NCI-H524 treated with DMSO at 0.1 percent for 48 hours (cell line): Measurements from ENCODE around the gene CDIP1.

Source experiments
- DNase-seq: peaks from one replicate; lab custom pipeline; 2025; lab: John Stamatoyannopoulos, UW

Gene CDIP1

DNA sequence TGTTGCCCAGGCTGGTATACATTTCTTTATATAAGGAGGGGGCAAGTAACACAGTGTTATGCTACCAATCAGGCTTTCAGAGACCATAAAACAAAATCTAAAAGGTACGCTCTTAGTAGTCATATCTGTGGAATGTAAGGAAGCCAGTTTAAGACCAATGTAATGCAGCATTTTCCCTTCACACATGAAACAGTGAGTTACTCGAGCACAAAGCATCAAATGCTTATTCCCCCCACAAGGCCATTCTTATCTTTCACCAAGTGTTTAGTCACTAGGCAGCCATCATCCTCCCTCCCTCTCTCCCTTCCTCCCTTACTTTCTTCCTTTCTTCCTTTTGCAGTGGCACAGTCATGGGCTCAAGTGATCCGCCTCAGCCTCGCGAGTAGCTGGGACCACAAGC lies 49.5 kb downstream of the CDIP1 start:
- DNase-seq, result no peak

DNA sequence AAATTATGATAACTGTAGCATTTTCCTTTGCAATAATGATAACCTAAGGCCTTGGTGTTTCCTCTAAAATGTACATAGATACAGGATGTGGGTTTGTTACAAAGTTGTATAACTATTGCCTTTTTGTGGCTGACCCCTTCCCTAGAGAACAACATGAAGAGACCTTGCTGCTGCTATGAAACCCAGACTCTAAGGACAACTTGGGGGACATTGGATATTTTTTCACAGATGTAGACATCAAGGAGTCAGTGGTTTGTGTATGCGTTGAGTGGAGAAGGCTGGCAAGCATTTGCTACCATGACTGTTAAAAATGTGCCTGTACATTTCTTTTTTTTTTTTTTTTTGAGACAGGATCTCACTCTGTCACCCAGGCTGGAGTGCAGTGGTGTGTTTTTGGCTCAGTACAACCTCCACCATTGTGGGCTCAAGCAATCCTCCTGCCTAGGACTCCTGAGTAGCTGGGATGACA lies 50.0 kb downstream of the CDIP1 start:
- no peak for DNase-seq

DNA sequence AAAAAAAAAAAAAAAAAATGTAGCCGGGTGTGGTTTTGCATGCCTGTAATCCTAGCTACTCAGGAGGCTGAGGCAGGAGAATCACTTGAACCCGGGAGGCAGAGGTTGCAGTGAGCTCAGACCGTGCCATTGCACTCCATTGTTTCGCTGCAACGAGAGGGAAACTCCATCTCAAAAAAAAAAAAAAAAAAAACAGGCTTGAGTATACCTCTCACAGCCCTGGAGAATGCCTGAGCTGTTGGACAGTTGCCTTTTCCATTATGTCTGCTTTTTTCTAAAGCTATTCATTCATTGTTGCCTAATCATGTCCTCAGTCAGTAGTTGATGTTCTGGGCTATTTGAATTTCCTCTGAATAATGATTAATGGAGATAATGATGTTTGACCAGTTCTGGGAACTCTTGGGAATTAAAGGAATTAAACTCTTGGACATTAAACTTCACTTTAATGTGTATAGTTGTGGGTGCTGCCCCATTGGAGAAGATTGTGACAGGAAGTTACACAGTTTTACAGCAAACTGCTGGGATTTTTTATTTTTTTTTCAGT lies 50.5 kb downstream of the CDIP1 start:
- DNase-seq, result no peak

DNA sequence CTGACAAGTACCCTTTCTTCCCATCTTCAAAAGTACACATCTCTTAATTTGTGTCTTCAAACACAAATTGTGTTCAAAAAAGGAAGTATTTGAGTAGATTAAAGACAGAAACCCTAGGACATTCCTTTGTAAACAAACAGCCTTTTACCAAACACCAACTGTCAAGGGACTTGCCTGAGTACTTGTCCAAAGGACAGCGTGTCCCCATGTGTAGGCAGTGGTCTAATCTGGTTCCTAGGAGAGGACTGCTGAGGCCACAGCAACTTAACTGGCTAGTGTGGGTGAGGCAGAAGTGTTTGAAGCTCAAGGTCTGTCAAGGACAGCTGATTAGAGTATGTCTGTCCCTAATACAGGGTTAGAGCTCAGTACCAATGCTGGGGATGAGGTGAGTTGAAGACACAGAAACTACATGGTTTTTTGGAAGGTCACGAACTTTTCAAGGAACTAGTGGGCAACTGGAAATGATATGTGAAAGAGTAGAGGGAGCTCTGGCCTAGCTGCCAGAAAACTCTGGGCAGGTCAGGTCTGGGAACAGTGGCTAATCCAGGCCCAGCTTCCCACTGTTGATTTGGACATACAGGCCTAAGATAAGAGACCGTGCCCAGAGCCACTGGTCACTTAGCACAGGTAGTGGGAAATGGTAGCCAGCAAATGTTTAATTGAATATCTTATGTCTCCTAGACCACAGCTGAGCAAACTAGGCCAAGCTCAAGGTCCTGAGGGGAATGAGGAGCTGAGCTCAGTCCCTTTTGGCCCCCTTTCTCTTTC lies 52.3 kb downstream of the CDIP1 start:
- no peak for DNase-seq

DNA sequence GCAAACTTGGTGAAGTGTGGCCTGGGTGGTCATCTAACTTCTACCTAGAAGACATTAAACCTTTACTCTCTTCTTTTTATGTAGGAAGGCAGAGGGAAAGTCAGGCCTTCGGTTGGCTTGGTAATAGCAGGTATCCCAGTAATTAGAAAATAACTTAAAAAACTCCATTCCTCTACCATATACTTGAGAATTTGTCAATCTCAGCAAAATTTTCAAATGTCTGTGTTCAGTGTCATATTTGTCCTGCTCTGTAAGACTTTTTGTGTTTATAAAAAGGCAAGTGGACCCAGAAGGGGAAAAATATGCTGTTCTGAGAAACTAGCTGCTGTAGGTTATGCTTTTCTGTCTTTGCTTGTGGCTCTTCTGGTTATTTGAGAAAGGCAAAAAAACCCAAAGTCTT lies 56.6 kb downstream of the CDIP1 start:
- no peak for DNase-seq

DNA sequence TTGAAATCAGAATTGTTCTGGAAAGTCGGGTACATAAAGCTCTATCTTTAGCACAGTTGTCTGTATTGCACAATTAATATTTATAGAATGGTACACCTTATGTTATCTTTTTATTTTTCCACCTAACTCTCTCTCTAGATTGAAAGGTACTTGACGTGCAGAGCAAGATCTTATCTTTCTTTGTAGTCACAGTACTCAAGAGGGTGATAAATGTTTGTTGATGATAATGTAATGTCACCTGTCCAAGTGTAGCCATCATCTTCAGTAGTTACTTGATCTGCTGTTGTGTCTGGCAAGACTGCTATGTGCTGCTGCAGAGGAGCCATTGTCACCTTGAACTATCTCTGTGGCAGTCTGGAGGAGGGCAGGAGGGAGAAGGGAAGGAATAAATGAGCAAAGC lies 57.0 kb downstream of the CDIP1 start:
- DNase-seq, result no peak

DNA sequence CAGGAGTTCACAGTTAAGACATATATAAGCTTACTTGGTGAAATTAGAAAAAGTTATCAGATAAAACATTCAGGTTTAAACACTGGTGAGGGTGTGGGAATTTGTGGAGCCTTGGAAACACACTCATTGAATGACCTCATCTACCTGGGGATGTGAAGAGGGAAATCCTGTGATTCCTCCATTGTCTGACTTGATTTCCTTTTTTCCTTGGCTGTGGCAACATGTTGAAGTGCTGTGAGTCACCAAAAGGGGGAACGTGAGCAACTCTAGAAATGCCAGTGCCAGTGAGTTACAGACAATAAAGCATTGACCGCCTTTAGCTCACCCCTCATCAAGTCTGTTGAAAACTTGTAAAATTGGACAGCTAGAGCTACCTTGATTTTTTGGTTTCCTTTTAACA lies 60.6 kb downstream of the CDIP1 start:
- DNase-seq, result no peak

DNA sequence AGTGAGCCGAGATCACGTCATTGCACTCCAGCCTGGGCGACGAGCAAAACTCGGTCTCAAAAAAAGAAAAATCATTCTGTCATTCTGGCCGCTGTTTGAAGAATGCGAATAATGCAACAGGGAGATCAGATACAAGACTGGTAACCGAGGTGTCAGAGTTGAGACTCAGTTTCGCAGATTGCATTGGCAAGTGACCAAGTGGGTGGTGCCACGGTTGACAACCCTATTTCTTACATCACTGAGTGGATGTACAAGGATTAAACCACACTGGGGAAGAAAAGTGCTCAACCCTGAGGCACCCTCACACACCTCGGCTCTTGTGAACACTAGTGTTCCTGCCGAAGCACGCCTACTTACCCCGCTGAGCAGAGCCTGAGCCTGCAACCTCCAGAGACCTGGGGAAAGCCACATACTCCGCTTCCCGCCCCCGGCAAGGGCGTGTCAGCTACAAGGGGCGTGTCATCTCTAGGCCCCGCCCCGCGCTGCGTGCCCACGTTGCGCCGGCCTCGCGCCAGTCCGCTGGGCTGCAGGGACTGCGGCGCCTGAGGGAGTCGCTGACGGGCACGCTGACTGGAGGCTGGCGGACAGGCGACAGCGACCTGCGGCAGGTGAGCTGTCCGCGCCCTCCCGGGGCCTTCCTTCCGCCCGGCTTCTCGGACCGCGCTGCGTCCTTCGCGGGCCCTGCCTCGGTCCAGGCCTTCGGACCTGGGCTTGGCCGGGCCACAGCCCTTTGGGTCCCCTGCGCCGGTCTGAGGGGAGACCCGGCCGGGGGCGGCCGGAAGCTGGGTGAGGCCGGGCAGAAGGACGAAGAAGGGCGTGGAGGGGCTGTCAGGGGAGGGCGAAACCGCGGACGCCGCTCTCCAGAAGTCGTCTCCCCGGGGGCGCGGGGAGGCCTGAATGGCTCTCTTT lies 62.4 kb downstream of the CDIP1 start, which contains the start of gene HMOX2:
HMOX2 (plus strand) TSS at position 519 of the 909 bp plus-strand sequence. CDS start 29,127 bp downstream, outside the sequence.
- DNase-seq, result peak; percentile 74

DNA sequence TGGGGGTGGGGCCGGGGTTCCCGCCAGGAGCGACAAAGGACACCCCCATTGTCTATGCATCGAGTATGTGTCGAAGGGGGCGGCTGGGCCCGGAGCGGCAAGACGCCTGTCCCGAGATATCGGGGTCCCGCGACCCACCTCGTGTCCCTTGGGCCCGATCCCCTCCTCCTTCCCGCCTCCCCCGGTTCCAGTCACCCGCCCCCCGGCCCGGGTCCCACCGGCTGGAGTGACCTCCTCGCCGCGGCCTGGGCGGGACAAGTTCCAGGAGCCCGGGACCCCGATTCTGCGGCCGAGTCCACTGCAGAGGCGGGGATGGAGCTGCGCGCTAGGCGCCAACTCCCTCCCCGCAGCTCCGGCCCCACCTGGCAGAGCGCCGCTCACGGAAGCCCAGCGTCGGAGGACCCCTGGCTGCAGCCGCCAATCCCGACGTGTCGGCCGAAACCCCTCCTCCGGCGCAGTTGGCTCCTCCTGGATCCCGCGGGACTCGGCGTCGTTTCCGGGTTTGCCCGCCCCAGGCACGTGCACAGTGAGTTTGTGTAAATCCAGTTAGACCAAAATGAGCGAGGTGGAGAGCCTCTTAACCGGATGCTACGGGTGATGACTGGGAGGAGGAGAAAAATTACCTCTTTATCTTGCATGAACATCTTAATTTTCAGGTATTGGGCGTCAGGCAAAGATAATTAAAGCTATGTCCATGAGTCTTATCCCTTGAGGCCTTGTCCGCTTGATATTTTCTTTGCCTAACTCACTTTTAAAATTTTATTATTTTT lies 64.2 kb downstream of the CDIP1 start, which contains the start of gene NMRAL1:
NMRAL1 (minus strand) TSS at position 434 of the 770 bp plus-strand sequence. CDS start 493 bp downstream, outside the sequence.
- DNase-seq, result no peak

DNA sequence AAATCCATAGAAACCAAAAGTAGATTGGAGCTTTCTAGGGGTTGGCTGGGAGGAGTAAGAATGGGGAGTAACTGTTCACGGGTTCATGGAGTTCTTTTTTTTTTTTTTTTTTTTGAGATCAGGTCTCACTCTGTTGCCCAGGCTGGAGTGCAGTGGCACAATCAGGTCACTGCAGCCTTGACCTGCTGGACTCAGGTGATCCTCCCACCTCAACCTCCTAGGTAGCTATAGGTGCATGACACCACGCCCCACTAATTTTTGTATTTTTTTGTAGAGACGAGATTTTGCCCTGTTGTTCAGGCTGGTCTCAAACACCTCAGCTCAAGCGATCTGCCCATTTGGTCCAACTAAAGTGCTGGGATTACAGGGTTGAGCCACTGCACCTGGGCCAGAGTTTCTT lies 65.7 kb downstream of the CDIP1 start:
- DNase-seq, result no peak

DNA sequence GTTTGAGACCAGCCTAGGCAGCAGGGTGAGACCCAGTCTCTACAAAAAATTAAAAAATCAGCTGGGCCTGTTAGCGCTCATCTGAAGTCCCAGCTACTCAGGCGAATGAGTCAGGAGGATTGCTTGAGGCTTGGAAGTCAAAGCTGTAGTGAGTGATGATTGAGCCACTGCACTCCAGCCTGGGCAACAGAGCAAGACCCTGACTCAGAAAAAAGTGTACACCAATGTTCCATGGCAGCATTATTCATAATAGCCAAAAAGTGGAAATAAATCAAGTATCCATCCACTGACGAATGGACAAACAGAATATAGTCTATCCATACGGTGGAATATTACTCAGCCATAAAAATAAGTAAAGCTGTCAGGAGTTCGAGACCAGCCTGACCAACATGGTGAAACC lies 66.7 kb downstream of the CDIP1 start:
- DNase-seq, result no peak

DNA sequence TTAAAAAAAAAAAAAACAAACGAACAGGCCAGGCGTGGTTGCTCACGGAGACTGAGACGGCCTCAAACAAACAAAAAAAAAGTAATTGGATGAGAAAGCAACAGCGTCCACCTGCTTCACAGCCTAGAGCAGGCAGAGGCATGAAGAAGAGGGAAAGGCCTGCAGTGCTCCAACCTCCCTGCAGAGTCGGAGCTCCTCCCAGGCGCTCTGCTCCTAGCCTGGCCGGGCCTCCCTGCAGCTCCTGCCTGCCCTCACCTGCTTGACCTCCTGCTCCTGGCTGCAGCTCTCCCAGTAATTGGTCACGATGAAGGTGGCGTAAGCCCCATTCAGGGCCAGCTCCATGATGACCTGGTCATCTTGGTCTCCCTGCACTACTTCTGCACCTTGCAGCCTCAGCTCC lies 69.6 kb downstream of the CDIP1 start:
- DNase-seq, result no peak

DNA sequence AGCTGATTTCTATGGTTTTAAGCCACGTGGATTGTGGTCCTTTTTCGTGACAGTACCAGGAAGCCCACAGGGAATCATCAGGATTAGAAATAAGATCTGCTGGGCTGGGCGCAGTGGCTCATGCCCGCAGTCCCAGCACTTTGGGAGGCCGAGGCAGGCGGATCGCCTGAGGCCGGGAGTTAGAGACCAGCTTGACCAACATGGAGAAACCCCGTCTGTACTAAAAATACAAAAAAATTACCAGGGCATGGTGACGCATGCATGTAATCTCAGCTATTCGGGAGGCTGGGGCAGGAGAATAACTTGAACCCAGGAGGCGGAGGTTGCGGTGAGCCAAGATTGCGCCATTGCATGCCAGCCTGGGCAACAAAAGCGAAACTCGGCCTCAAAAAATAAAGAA lies 70.7 kb downstream of the CDIP1 start:
- no peak for DNase-seq

DNA sequence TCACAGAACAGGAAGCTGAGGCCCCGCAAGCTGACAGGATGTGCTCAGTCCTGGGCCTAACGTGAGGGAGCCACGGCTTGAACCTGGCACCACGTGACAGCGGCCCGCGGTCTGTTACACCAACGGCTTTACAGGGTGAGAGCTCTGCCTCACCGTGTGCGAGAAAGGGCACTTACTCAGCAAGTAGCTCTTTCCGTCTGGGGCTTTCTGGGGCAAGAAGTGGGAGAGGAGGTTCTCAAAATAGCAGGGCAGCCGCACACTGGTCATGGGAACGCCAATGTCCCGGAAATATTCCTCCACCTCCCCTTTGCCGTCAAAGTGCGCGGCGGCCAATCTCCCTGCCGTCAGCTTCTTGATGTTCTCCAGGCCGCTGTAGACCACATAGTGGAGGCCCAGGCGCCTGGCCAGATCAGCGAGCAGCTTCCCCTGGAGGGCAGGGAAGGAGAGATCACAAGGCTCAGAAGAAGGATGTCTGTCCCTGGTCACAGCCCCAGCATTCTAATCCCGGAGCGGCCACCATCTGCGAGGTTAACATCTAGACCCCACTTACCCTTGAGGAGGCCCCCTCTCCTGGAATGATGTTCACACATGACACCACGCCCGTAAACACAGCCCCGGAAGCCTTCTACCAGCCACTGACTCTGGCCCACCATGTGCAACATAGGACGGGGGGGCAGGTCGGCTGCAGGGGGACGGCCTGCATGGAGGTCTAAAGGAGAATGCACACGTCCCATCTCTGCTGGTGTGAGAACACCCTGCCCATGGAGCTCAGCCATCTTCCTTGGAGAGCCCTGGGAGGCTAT lies 72.4 kb downstream of the CDIP1 start:
- no peak for DNase-seq

DNA sequence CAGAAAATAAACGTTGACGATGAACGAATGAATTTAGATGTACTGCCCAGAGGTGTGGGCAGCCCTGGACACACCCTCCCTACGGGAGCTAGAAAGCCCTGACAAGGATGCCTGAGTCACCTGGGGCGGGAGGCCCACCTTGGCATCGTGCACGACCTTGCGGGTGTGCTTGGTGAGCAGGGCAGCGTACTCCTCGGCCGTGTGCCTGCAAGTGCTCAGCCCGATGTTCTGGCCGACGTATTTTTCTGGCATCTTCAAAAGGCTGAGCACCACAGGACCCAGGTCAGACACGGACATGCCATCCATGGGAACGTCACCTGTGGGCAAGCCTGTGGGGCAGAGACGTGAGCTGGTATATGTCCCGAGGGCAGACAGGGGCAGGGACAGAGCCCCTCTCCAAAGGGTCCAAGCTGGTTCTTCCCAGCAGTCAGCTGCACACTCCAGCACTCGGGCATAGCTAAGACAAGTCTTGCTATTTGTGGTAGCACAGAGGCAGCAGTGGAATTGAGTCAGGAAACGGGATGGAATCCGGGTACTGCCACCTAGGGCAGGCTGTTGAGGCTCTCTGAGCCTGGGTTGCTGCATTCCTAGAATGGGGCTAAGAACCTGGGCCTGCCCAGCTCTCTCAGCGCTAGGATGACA lies 74.9 kb downstream of the CDIP1 start:
- no peak for DNase-seq

DNA sequence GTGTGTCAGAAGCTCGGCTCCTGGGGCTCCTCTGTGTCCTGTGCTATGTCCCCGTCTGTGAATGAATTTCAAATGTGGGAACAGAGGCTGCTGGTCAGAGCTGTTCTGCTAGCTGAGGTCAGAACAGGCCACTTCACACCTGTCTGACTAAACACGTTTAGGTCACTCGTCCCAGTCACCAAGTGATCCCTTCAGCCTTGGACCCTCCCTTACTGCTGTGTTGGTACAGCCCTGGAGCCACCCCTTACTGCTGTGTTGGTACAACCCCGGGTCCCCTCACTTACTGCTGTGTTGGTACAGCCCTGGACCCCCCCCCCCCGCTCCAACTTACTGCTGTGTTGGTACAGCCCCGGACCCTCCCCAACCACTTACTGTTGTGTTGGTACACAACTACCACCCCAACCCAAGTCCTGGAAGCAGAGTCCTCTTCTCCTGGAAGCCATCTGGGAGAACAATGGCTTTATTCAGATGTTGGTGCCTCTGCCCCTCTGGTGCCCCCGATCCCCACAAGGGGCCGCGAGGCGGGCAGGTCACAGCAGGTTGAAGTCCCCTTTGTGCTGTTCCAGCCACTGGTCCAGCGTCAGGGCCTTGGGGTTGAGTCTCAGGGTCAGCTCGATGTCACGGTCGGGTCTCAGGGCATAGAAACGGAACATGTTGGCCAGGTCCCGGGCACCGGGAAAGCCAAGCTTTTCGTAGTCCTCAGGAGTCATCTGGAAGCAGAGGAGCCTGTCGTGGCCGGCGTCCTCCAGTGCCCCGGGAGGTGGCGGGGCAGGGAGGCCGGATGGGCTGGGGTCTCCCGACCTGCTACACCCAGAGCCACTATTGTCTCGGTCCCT lies 77.1 kb downstream of the CDIP1 start:
- no peak for DNase-seq

DNA sequence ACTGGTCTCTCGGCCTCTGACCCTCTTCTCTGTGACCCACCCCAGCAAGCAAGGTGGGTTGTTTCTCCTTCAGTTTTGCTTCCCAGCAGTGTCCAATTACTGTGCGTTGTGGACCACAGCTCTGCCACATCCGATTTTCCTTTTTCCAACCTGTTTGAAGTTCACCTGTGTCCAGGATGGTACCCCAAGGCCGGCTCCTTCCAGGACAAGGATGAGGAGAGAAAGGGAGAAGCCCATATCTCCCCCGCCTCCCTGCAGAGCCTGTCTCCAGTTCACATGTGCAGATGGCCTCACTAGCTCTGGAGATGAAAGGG lies 77.7 kb downstream of the CDIP1 start:
- DNase-seq, result no peak
